Uterus (tissue), 2 donors: ENCODE data around the gene PSMC5.

Experiments used
- CTCF ChIP-seq, 4 experiments: fragments of 200-600 bp in 2 of 4; fragments of 450-650 bp in 2 of 4; sonication (generic) in 2 of 4; IDR thresholded peaks; one replicate each; pipeline ENCODE4 v1.5.1; 2016 to 2019; ENCODE audit warnings: antibody characterized with exemption in 4 of 4, mild to moderate bottlenecking in 2 of 4, moderate library complexity in 1 of 4
- POLR2A ChIP-seq, 2 donors: fragments of 450-650 bp; IDR thresholded peaks; one replicate each; pipeline ENCODE4 v1.6.1; 2016; ENCODE audit warnings: antibody characterized with exemption in 2 of 2, mild to moderate bottlenecking in 1 of 2, moderate library complexity in 1 of 2

DNA sequence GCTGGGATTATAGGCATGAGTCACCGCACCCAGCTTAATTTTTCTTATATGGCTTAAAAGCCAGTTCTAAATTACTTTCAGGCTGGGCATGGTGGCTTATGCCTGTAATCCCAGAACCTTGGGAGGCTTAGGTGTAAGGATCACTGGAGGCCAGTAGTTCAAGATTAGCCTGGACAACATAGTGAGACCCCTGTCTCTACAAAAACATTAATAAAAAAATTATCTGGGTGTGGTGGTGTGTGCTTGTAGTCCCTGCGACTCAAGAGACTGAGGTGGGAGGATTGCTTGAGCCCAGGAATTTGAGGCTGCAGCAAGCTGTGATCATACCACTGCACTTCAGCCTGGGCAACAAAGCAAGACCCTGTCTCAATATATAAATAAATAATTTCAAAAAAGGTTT is 26.0 kb downstream of the PSMC5 start:
- TF ChIP-seq CTCF (IDR thresholded peaks at IDR 0.05) (no peak), POLR2A (IDR thresholded peaks at IDR 0.05) (no peak)
